Gastrocnemius medialis (tissue), 4 donors: ENCODE results near the gene ADARB1.

ENCODE experiments used
- POLR2A ChIP-seq, 2 donors: fragments of 450-650 bp; IDR thresholded peaks; one replicate each; pipeline ENCODE4 v1.6.1; 2017; ENCODE audit warnings: antibody characterized with exemption in 2 of 2, mild to moderate bottlenecking in 2 of 2, moderate library complexity in 2 of 2
- TF ChIP-seq, protein P1 (sequence below), 5 experiments: fragments of 450-650 bp in 3 of 5; fragments of 200-600 bp in 2 of 5; sonication (generic) in 2 of 5; IDR thresholded peaks in 4 of 5; conservative IDR thresholded peaks in 1 of 5; 1 replicate in 4 of 5; 2 replicates in 1 of 5; pipeline ENCODE4 v1.5.1; 2016 to 2019; ENCODE audit warnings: antibody characterized with exemption in 5 of 5, mild to moderate bottlenecking in 3 of 5, moderate library complexity in 3 of 5

DNA sequence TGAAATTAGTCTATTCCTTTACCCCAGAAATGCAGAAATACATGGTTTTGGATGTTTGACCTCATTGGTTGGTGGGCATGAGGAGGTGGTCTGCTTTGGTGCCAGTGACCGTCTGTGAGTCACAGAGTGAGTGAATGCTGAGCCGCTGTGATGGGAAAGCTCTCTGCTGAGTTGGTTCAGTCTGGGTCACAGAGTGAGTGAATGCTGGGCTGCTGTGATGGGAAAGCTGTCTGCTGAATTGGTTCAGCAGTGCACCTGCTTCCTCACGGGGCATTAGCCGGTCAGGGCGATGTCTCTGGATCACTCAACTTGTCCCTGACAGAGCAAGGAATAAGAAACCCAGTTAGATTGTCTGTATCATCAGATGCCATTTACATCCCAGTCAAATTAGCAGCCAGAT lies 40.8 kb downstream of the ADARB1 start:
- TF ChIP-seq, protein P1, sequence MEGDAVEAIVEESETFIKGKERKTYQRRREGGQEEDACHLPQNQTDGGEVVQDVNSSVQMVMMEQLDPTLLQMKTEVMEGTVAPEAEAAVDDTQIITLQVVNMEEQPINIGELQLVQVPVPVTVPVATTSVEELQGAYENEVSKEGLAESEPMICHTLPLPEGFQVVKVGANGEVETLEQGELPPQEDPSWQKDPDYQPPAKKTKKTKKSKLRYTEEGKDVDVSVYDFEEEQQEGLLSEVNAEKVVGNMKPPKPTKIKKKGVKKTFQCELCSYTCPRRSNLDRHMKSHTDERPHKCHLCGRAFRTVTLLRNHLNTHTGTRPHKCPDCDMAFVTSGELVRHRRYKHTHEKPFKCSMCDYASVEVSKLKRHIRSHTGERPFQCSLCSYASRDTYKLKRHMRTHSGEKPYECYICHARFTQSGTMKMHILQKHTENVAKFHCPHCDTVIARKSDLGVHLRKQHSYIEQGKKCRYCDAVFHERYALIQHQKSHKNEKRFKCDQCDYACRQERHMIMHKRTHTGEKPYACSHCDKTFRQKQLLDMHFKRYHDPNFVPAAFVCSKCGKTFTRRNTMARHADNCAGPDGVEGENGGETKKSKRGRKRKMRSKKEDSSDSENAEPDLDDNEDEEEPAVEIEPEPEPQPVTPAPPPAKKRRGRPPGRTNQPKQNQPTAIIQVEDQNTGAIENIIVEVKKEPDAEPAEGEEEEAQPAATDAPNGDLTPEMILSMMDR (IDR thresholded peaks at IDR 0.05 in 4 of 5, conservative IDR thresholded peaks at IDR 0.05 in 1 of 5), result no peak
- no peak for TF ChIP-seq POLR2A (IDR thresholded peaks at IDR 0.05)
